H1 (cell line): ENCODE measurements around the gene RSPH9. TPM values are rescaled to one million over a fixed set of nuclear protein-coding genes. Genes with fewer than 3 reads are reported as not detected.

Experiments used
- CTCF ChIA-PET: fragments of 300-600 bp; sonication (Branson Sonifier 250); formaldehyde crosslinking; loops from one replicate; lab custom pipeline; 2021; ENCODE audit not compliant: partially characterized antibody; lab: Charles Lee
- POLR2A ChIA-PET: fragments of 300-600 bp; sonication (Branson Sonifier 250); formaldehyde crosslinking; loops from one replicate; lab custom pipeline; 2021; ENCODE audit warnings: inconsistent platforms; ENCODE audit not compliant: partially characterized antibody; lab: Charles Lee
- DNase-seq, 2 experiments: peaks; one replicate each; pipeline versions ENCODE4 v3.0.0 to v3.0.0-alpha.2; 2010 to 2022; ENCODE audit warnings: low spot score in 2 of 2, low read depth in 1 of 2, mixed read lengths in 1 of 2
- FAIRE-seq: peaks from 2 replicates; lab custom pipeline; 2011; peaks lifted over from hg19 to GRCh38; lab: Jason Lieb, UNC
- H2AFZ ChIP-seq: 2 replicates; pipeline ENCODE4 v1.8.1; 2012; ENCODE audit warnings: low read length, inconsistent platforms
- H2AK5ac ChIP-seq: 2 replicates; pipeline ENCODE4 v1.6.1; 2013; ENCODE audit warnings: low read depth, low read length
- H2BK120ac ChIP-seq: replicated peaks from 2 replicates; pipeline ENCODE3; 2013; ENCODE audit warnings: low read depth, low read length, inconsistent platforms
- H2BK12ac ChIP-seq: 2 replicates; pipeline ENCODE4 v1.6.1; 2013; ENCODE audit warnings: low read depth, low read length
- H2BK15ac ChIP-seq: 2 replicates; pipeline ENCODE4 v1.6.1; 2013; ENCODE audit warnings: low read length
- H2BK20ac ChIP-seq: 2 replicates; pipeline ENCODE4 v1.6.1; 2013; ENCODE audit warnings: low read length
- H2BK5ac ChIP-seq: 2 replicates; pipeline ENCODE4 v1.6.1; 2013; ENCODE audit warnings: low read depth, low read length
- H3K14ac ChIP-seq: 2 replicates; pipeline ENCODE4 v1.6.1; 2013; ENCODE audit warnings: inconsistent platforms; ENCODE audit not compliant: insufficient read length
- H3K18ac ChIP-seq: 2 replicates; pipeline ENCODE4 v1.6.1; 2013; ENCODE audit warnings: low read length; ENCODE audit errors: extremely low read depth
- H3K23ac ChIP-seq: 2 replicates; pipeline ENCODE4 v1.6.1; 2013; ENCODE audit warnings: inconsistent platforms; ENCODE audit not compliant: insufficient read length
- H3K23me2 ChIP-seq: 2 replicates; pipeline ENCODE4 v1.6.1; 2013; ENCODE audit warnings: low read depth, low read length
- H3K27ac ChIP-seq: 2 replicates; pipeline ENCODE4 v1.6.1; 2011; ENCODE audit warnings: low read depth, low read length, inconsistent platforms
- H3K27me3 ChIP-seq, 4 experiments: replicated peaks in 1 of 4; 1 replicate in 1 of 4; 2 replicates in 3 of 4; pipeline versions ENCODE4 v1.6.1 to v1.8.1; 2011 to 2013; ENCODE audit warnings: low read length in 3 of 4, mild to moderate bottlenecking in 3 of 4, inconsistent platforms in 2 of 4, mixed read lengths in 2 of 4, moderate library complexity in 1 of 4; ENCODE audit not compliant: control insufficient read depth in 3 of 4, insufficient read depth in 3 of 4; ENCODE audit errors: extremely low read depth in 1 of 4
- H3K36me3 ChIP-seq, 4 experiments: 2 replicates each; pipeline versions ENCODE4 v1.6.1 to v1.8.1; 2011 to 2013; ENCODE audit warnings: mild to moderate bottlenecking in 4 of 4, low read length in 3 of 4, moderate library complexity in 2 of 4, control low read depth in 1 of 4, inconsistent platforms in 1 of 4; ENCODE audit not compliant: insufficient read depth in 4 of 4, control insufficient read depth in 2 of 4
- H3K4ac ChIP-seq: replicated peaks from 2 replicates; pipeline ENCODE3; 2013; ENCODE audit warnings: low read length, low read depth, mixed read lengths, inconsistent platforms; ENCODE audit not compliant: insufficient read length
- H3K4me1 ChIP-seq, 4 experiments: replicated peaks in 1 of 4; 1 replicate in 1 of 4; 2 replicates in 3 of 4; pipeline versions ENCODE4 v1.6.1 to v1.8.1; 2011 to 2013; ENCODE audit warnings: low read length in 3 of 4, inconsistent platforms in 2 of 4, mixed read lengths in 1 of 4; ENCODE audit not compliant: insufficient read depth in 4 of 4, control insufficient read depth in 3 of 4
- H3K4me2 ChIP-seq, 2 experiments: 2 replicates each; pipeline versions ENCODE4 v1.6.1 to v1.8.1; 2011 to 2013; ENCODE audit warnings: low read depth in 2 of 2, low read length in 2 of 2, control low read depth in 1 of 2, inconsistent platforms in 1 of 2, mild to moderate bottlenecking in 1 of 2; ENCODE audit not compliant: insufficient read depth in 1 of 2
- H3K4me3 ChIP-seq, 4 experiments: fragments of 200-600, 300-600 bp in 1 of 4; sonication (generic), shearing (Covaris generic), sonication (Bioruptor Twin) in 1 of 4; 2 replicates each; pipeline versions ENCODE4 v1.5.1 to v1.8.1; 2011 to 2016; ENCODE audit warnings: low read length in 4 of 4, low read depth in 3 of 4, control low read depth in 2 of 4, inconsistent platforms in 2 of 4, mild to moderate bottlenecking in 2 of 4, mixed read lengths in 1 of 4, moderate library complexity in 1 of 4; ENCODE audit not compliant: insufficient read depth in 2 of 4; ENCODE audit errors: extremely low read depth in 1 of 4
- H3K56ac ChIP-seq: replicated peaks from 2 replicates; pipeline ENCODE3; 2013; ENCODE audit warnings: low read depth, mild to moderate bottlenecking, mixed read lengths, low read length, inconsistent platforms; ENCODE audit not compliant: insufficient read length
- H3K79me1 ChIP-seq: 2 replicates; pipeline ENCODE4 v1.6.1; 2013; ENCODE audit warnings: low read depth, low read length, control low read depth
- H3K79me2 ChIP-seq, 2 experiments: 2 replicates each; pipeline versions ENCODE4 v1.6.1 to v1.8.1; 2012 to 2013; ENCODE audit warnings: low read length in 2 of 2, mild to moderate bottlenecking in 2 of 2, inconsistent platforms in 1 of 2; ENCODE audit not compliant: insufficient read depth in 2 of 2, control insufficient read depth in 1 of 2
- H3K9ac ChIP-seq, 4 experiments: replicated peaks in 1 of 4; 1 replicate in 1 of 4; 2 replicates in 3 of 4; pipeline versions ENCODE4 v1.6.1 to v1.8.1; 2011 to 2013; ENCODE audit warnings: low read depth in 3 of 4, low read length in 3 of 4, control low read depth in 2 of 4, mild to moderate bottlenecking in 2 of 4, moderate library complexity in 2 of 4, inconsistent platforms in 1 of 4; ENCODE audit errors: extremely low read depth in 1 of 4
- H3K9me3 ChIP-seq, 2 experiments: 2 replicates each; pipeline versions ENCODE4 v1.6.1 to v1.8.1; 2012 to 2013; ENCODE audit warnings: mild to moderate bottlenecking in 2 of 2, moderate library complexity in 2 of 2, control low read depth in 1 of 2, inconsistent platforms in 1 of 2, low read depth in 1 of 2, low read length in 1 of 2, mixed read lengths in 1 of 2; ENCODE audit not compliant: insufficient read depth in 2 of 2
- H4K20me1 ChIP-seq, 2 experiments: replicated peaks in 1 of 2; 2 replicates each; pipeline versions ENCODE3 to v1.8.1; 2011 to 2013; ENCODE audit warnings: inconsistent platforms in 2 of 2, low read length in 2 of 2, mild to moderate bottlenecking in 1 of 2; ENCODE audit not compliant: insufficient read depth in 2 of 2, control insufficient read depth in 1 of 2
- H4K5ac ChIP-seq: 2 replicates; pipeline ENCODE4 v1.6.1; 2013; ENCODE audit warnings: low read length, low read depth, mixed read lengths, inconsistent platforms; ENCODE audit not compliant: insufficient read length
- H4K8ac ChIP-seq: 2 replicates; pipeline ENCODE4 v1.8.0; 2013; ENCODE audit warnings: mild to moderate bottlenecking, moderate library complexity, low read length, inconsistent platforms; ENCODE audit not compliant: insufficient read depth; ENCODE audit errors: extremely low read depth
- H4K91ac ChIP-seq: replicated peaks from 2 replicates; pipeline ENCODE3; 2013; ENCODE audit warnings: low read length, mixed read lengths, inconsistent platforms; ENCODE audit not compliant: insufficient read length
- ATF3 ChIP-seq: IDR thresholded peaks from 2 replicates; pipeline ENCODE4 v1.6.1; 2011; ENCODE audit warnings: low read depth, mild to moderate bottlenecking, low read length; ENCODE audit not compliant: insufficient read depth
- KDM1A ChIP-seq: fragments of 200-600, 300-600 bp; sonication (generic); IDR thresholded peaks from 2 replicates; pipeline ENCODE4 v1.7.1; 2016; ENCODE audit warnings: mild to moderate bottlenecking, low read length, borderline replicate concordance
- KDM5A ChIP-seq: fragments of 200-600 bp; IDR thresholded peaks from 2 replicates; pipeline ENCODE4 v1.7.1; 2012; ENCODE audit warnings: mild to moderate bottlenecking, low read length, inconsistent platforms, mixed read lengths
- POU5F1 ChIP-seq: IDR thresholded peaks from 2 replicates; pipeline ENCODE4 v1.6.1; 2011; ENCODE audit warnings: low read depth, mild to moderate bottlenecking, low read length, moderate library complexity
- RAD21 ChIP-seq, 2 experiments: IDR thresholded peaks in 1 of 2; conservative IDR thresholded peaks in 1 of 2; 2 replicates each; pipeline ENCODE4 v1.6.1; 2011; ENCODE audit warnings: low read depth in 2 of 2, low read length in 2 of 2, improper control_type of control experiment in 1 of 2, inconsistent platforms in 1 of 2, mild to moderate bottlenecking in 1 of 2, moderate library complexity in 1 of 2
- SP2 ChIP-seq: IDR thresholded peaks from 2 replicates; pipeline ENCODE4 v1.6.1; 2012; ENCODE audit warnings: mild to moderate bottlenecking, low read length, inconsistent platforms
- TAF7 ChIP-seq: optimal IDR thresholded peaks from 2 replicates; pipeline ENCODE3; 2011; ENCODE audit warnings: low read depth, mild to moderate bottlenecking, inconsistent platforms, low read length, moderate library complexity, borderline replicate concordance
- TBP ChIP-seq: IDR thresholded peaks from 2 replicates; pipeline ENCODE4 v1.6.1; 2011; ENCODE audit warnings: low read depth, low read length, improper control_type of control experiment
- YY1 ChIP-seq: IDR thresholded peaks from 2 replicates; pipeline ENCODE4 v1.6.1; 2011; ENCODE audit warnings: low read depth, mild to moderate bottlenecking, low read length
- WGBS, 2 experiments: shearing (Covaris generic) in 1 of 2; methylation state at CpG; one replicate each; pipeline versions ENCODE4 v1.1.6 to v1.1.7; 2013 to 2015; ENCODE audit warnings: low lambda C conversion rate in 2 of 2, mixed read lengths in 2 of 2, inconsistent platforms in 1 of 2, low coverage in 1 of 2, missing lambda C conversion rate in 1 of 2; ENCODE audit not compliant: insufficient replicate concordance in 2 of 2, insufficient coverage in 1 of 2, insufficient read length in 1 of 2; ENCODE audit errors: extremely low coverage in 1 of 2, missing lambda C conversion rate in 1 of 2; 5-methylcytosine and 5-hydroxymethylcytosine counted together
- polyA plus RNA-seq, 7 experiments: library from polyadenylated mRNA; depleted of rRNA in 3 of 7; stranded (reverse) in 5 of 7; unstranded in 2 of 7; fragments of >200 nt in 5 of 7; fragments of 200-250 nt in 2 of 7; gene quantifications; 1 replicate in 5 of 7; 2 replicates in 1 of 7; 4 replicates in 1 of 7; pipeline versions ENCODE4 v1.2.1 to v1.2.3, GENCODE V29; 2011 to 2013; ENCODE audit warnings: missing spikeins in 2 of 7, mixed read lengths in 2 of 7
- total RNA-seq: library from RNA; stranded (reverse); fragmentation: NEBNext Ultra II Directional; extraction: Animal tissue kit (Norgen Biotek cat#: 25700); gene quantifications from 2 replicates; pipeline ENCODE4 v1.2.1, GENCODE V29; 2021

Gene RSPH9
- total and polyA plus RNA-seq, 2 of the 8 experiments (the other 6 are each of a cell fraction or from before 2014, with no cell fraction given): 0.15 to 0.23 TPM

GRCh38 chr6:43680308-43681200 lies 35.7 kb downstream of the RSPH9 start:
- POLR2A ChIA-PET: interaction anchor here (0.9 to 2.5 kb wide), 4 partner anchors 10 to 94 kb away, joined by 3 to 11 read pairs (median 6); partner anchors contain the start of gene GTPBP2

More at GRCh38 chr6:43680308-43681200, 35.7 kb downstream of the RSPH9 start:
- Histone ChIP-seq H4K20me1 (peaks cover 7 to 26% of the 10 kb centered on the region in 2 experiments), H3K4me1 (0 out of 7 replicates have a peak, but pooled peaks cover 0 to 5% (median 0%) of the 10 kb centered on the region in 4 experiments), H3K27ac (no peak overlapping the region), H4K8ac (no peak overlapping the region), H4K91ac (no peak overlapping the region), H3K4me2 (no peak overlapping the region), H3K9ac (no peak overlapping the region), H2BK20ac (no peak overlapping the region), H4K5ac (no peak overlapping the region), H3K79me2 (peaks cover 4 to 47% of the 10 kb centered on the region in 2 experiments), H3K23me2 (no peaks in the 10 kb centered on the region), H3K36me3 (peaks cover 22 to 41% (median 33%) of the 10 kb centered on the region in 4 experiments), H3K18ac (no peak overlapping the region), H2BK120ac (no peak overlapping the region), H2BK5ac (no peak overlapping the region), H2BK15ac (no peak overlapping the region), H3K9me3 (no peaks in the 10 kb centered on the region), H2AFZ (no peak overlapping the region), H3K4ac (no peak overlapping the region), H2BK12ac (no peak overlapping the region), H2AK5ac (no peak overlapping the region), H3K56ac (no peak overlapping the region), H3K4me3 (no peak overlapping the region), H3K14ac (no peak overlapping the region), H3K79me1 (peaks cover 23% of the 10 kb centered on the region), H3K27me3 (no peaks in the 10 kb centered on the region), H3K23ac (no peak overlapping the region)
- DNase-seq (no peak), FAIRE-seq (no peak)
- CTCF ChIA-PET: interaction anchor here (1.5 to 5.2 kb wide), 3 partner anchors 12 to 331 kb away, joined by 3 to 58 read pairs (median 3); no protein-coding TSS in a partner anchor
- no peak for TF ChIP-seq KDM5A
- TF ChIP-seq TBP: no peak
- TF ChIP-seq YY1: no peak
- no peak for TF ChIP-seq RAD21 (IDR thresholded peaks at IDR 0.05 in 1 of 2, conservative IDR thresholded peaks at IDR 0.05 in 1 of 2; ENCODE audit: low read depth in 2 of 2, low read length in 2 of 2)
- TF ChIP-seq KDM1A: no peak
- TF ChIP-seq ATF3: no peak
- no peak for TF ChIP-seq TAF7
- no peak for TF ChIP-seq POU5F1
- no peak for TF ChIP-seq SP2
- 92% methylated on average over 11 of the region's 11 CpGs; no CpG with 5 or more reads in 1 of the 2 experiments for WGBS, 2 experiments
